HG02840 (cell line): ENCODE data around the gene ETAA1.

Source experiments
- ATAC-seq: cut with Tn5 transposase; IDR thresholded peaks from one replicate; pipeline ENCODE4 v1.9.1; 2021; ENCODE audit warnings: mild to moderate bottlenecking, moderate library complexity, moderate number of reproducible peaks; ENCODE audit not compliant: unreplicated experiment, low FRiP score

Gene ETAA1

DNA sequence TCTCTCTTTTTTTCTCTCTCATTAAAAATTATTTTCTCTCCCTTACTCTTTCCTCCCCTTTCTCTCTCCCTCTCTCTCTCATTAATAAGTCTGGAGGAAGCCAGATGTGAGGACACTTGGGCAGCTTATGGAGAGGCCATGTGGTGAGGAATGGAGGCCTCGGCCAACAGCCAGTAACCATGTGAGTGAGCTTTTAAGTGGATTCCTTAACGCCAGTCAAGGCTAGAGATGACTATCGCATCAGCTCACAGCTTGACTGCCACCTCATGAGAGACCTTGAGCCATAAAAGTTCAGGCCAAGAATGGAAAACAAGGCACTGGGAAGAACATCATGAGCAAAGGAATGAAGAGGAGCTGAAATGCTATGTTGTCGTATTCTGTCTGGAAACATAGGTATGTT lies 39.1 kb downstream of the ETAA1 start:
- no peak for ATAC-seq

DNA sequence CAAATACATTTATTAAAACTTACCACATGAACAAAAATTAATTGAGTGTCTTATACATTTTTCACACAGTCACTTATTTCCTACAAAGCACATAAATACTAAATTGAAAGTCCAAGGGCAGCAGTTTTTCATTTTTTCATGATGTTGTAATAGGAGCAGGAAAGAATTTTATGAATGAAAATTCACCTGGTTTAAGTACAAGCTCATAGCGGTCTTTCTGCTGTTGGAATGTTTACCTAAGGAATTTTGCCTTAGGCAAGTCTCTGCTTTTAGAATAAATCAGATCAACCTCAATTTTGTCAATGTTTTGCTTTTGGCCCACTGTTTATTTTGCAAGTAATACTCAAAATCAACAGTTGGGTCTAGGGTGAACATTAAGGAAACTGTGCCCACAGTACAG lies 40.0 kb downstream of the ETAA1 start:
- no peak for ATAC-seq

DNA sequence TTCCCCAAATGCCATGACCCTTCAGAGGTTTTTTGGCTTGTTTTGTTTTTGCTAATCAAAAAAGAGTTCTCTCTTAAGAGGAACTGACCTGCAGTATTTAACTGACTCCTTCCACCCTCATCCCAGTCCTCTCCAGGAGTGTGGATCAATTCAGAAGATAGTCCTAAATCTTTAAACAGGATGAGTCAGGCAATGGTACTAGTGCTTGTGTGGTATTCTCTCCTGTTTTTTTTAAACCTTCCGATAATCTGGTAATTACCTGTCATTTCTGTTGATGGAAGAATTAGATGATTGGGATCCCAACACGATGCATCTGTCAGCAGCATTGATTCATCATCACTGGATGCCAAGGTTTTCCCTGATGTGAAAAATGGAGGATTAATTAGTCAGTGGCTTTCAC lies 41.2 kb downstream of the ETAA1 start:
- no peak for ATAC-seq

DNA sequence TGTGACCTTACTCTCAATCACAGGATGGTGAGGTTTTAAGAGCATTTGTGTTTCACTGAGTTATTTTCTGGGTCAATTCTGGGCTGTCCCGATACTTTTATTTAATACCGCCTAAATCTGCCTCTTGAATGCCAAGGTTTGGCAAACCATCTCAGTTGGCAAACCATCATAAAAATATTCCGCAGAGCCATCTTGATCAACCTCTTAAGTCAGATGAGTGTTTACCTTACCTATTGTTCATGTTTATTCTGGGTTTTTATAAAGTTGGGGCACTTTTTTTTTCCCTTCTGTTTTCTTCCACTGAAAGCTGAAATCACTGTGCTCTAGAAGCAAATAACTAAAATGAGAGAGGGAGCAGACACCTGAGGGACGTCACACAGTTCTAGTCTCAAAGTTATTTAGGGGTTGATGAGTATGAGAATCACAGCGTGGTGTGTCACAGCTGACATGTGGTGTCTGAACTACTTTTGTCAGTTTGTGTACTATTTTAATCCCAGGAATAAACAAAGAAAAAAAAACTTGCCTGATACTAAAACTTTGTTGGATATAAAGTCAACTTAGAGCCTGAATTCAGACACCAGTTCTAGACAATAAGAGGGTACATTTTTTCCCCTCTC lies 48.6 kb downstream of the ETAA1 start:
- no peak for ATAC-seq

DNA sequence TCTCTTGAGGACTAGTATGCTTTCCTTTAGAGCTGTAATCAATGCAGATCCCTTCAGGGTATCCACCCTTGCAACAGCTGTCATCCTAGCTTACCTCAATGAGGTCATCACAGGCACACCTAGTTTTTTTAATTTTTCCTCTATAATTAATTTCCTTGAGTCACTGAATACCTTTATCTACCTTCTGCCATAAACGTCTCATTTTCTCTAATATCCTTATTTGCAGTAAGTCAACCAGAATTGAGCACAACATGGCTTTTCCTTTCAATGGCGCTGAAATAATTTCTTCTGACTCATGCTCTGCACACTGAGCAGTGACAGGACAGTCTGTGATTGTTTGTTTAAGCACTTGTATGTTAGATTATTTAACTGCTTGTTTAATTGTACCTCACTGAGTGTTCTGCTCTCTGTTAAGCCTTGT lies 49.4 kb downstream of the ETAA1 start:
- no peak for ATAC-seq

DNA sequence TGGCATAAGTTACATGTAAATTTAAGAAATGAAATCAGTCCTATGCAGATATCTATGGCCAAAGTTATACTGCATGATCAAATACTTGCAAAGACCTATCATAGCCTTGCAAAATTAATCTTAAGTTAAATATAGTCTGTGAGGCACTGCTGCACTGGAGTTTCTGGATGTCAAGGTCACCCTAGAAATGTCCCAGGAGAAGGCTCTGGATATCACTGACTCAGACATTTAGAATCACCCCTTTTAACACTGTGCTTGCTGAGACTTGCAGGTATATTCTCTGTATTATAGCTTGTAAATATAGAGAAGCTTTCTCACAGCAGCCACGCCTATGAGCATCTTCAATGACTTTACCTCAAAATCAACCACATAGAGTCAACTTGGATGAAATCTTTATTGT lies 51.5 kb downstream of the ETAA1 start:
- no peak for ATAC-seq

DNA sequence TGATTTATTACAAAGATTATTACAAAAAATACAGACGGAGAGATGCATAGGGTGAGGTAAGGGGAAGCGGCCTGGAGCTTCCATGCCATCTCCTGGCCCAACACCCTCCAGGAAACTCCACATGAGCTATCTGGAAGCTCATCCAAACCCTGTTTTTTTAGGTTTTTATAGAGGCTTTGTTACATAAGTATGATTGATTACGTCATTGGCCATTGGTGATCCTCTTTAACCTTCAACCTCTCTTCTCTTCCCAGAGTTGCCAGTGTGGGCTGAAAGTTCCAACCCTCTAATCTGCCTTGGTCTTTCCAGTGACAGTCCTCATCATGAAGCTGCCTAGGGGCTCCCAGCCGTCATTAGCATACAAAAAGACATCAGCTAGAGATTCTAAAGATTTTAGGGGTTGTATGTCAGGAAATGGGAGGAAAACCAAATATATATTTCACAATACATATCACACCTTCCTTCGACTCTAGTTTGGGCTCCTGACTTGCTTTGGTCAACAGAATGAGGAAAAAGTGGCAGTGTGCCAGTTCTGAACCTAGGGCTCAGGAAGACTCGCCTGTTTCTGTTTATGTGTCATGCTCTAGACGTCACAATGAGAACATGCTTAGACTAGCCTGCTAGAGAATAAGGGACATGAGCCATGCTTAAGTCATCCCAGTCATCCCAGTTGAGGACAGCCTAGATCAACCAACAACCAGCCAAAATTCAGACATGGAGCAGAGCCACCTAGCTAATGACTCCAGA lies 54.1 kb downstream of the ETAA1 start:
- no peak for ATAC-seq

DNA sequence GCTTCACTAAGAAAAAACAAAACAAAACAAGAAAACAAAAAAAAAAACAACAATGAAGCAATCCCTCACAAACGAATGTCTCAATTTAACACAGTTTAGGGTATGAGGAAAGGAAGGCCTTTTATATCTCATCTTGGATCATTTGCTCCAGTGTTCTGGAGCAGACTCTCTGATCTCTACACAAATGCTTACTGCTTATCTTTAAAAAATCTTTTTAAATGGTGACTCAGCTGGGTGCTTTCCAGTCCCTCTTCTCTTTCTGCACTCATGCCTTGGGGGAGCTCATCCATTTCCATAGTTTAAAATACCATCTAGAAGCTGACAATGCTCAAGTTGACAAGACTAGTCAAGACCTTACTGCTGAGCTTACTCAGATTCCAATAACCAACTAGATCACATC lies 56.2 kb downstream of the ETAA1 start:
- no peak for ATAC-seq

DNA sequence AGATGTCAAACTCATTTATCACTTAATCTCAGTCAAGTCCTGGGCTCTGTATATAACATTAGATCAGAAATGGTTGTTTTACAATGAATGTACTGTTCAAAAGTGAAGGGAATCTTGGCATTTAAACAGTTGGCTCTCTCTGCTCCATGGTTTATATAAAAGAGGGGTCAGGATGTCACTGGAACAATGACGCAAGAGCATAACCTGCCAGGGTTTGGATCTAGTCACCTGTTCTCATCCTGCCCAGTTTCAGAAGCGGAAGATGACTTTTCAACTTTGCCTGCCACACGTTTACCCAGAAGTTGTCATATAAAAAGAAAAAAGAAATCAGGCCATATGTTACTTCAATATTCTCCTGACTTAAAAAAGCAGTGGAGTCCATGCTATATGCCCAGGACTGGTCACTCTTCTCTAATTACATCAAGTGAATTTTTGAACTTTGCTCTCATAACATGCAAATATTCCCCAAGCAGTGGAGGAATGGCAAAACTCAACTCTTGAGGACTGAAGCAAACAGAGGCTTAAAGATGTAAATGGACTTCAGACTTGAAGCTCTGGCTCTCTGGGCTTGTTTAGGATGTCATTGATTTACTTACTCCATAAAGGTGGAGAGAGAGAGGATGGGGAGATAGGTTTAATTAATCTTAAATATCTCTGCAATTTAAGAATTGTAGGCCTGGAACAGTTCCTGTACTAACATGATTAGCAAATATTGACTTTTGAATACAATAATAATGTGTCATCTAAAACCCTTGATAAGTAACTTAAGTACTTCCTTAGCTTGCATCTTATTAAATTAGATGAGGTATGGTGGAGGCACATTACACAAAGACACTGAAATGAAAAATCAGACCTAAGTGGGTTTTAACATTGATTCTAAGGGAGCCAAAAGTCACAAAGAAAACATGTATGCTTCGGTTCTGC lies 58.3 kb downstream of the ETAA1 start:
- ATAC-seq, result no peak

DNA sequence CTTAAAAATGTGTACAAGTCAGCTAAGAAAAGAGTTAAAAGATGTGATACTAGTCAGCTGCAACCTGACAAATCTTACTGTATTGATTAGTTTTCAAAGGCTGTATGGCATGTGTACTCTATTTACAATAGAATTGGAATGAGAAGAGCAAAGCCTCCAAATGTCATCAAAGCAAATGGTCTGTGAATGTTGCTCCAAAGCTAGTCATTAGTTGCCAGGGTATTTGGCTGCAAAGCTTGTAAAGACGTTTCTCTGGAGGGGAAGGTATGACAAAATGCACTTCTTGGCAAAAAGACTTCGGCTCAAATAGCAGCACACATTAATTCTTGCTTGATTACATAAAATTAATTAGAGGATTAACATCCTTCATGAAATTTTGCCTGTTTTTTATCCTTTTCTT lies 59.3 kb downstream of the ETAA1 start:
- no peak for ATAC-seq

DNA sequence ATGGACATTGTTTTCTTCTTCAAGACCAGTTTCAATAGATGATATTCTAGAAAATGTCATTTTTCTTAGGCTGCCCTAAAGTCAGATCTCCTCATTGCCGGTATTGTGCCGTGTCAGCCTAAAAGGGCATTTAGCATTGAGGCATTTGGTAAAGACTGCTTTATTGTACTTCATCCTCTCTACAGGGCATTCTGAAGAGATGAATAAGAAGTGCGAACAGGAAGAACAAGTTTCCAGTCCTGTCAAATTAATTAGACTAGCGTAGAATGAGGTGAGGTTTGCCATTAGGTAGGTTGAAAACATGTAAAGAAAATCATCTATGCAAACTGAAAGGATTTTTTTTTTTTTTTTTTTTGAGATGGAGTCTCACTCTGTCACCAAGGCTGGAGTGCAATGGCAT lies 60.6 kb downstream of the ETAA1 start:
- ATAC-seq, result no peak

DNA sequence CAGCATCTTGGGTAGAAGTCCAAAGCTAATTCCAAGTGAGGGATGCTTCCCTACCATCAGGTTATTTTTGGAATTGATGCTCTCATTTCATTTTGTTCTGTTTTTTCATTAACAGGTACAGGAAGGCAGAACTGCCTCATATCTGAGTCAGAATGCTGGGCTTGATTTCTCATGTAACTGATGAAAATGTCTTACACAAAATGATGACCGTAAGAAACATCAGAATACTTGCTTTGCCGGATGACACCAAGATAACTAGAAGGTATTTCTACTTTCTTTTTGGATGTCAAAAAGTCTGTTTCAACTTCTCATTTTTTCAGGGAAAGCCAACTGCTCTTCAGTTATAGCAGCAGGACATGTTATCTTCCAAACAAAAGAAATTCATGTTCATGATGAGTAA lies 62.6 kb downstream of the ETAA1 start:
- ATAC-seq, result no peak
